Measurements from ENCODE around the gene BBS9. TPM values are rescaled to one million over a fixed set of nuclear protein-coding genes. Genes with fewer than 3 reads are reported as not detected.

BBS9 gene
- total RNA-seq, 1 donor from 2014 or later: 16.2 TPM

- no peak overlapping the region for H3K27ac Mint-ChIP-seq (ENCODE audit: unreplicated experiment)
- H3K9me3 Mint-ChIP-seq: no peaks in the 10 kb centered on the region
- no peaks in the 10 kb centered on the region for H3K27me3 Mint-ChIP-seq (ENCODE audit: low read depth)
- DNase-seq (ENCODE audit: low read depth, low spot score): no peak
- H3K4me3 Mint-ChIP-seq: no peak overlapping the region
- no peaks in the 10 kb centered on the region for H3K4me1 Mint-ChIP-seq
- H3K36me3 Mint-ChIP-seq (ENCODE audit: low read depth): no peaks in the 10 kb centered on the region
- TF ChIP-seq CTCF (conservative IDR thresholded peaks at IDR 0.05): no peak
Observed at GRCh38 chr7:33619264-33619663, 489.9 kb downstream of the BBS9 start.

GRCh38 chr7:33623267-33623666 is 493.9 kb downstream of the BBS9 start:
- Mint-ChIP-seq H3K27ac (ENCODE audit: unreplicated experiment) (no peak overlapping the region), H3K9me3 (no peaks in the 10 kb centered on the region), H3K4me3 (no peak overlapping the region), H3K27me3 (ENCODE audit: low read depth) (no peaks in the 10 kb centered on the region), H3K36me3 (ENCODE audit: low read depth) (no peaks in the 10 kb centered on the region), H3K4me1 (no peaks in the 10 kb centered on the region)
- no peak for DNase-seq (ENCODE audit: low read depth, low spot score)
- no peak for TF ChIP-seq CTCF (conservative IDR thresholded peaks at IDR 0.05)

GRCh38 chr7:33624215-33624614 is 494.9 kb downstream of the BBS9 start:
- no peaks in the 10 kb centered on the region for H3K36me3 Mint-ChIP-seq (ENCODE audit: low read depth)
- no peak for TF ChIP-seq CTCF (conservative IDR thresholded peaks at IDR 0.05)
- no peaks in the 10 kb centered on the region for H3K4me1 Mint-ChIP-seq

GRCh38 chr7:33626869-33627268 is 497.5 kb downstream of the BBS9 start:
- no peak overlapping the region for H3K4me3 Mint-ChIP-seq
- DNase-seq (ENCODE audit: low read depth, low spot score): no peak
- no peaks in the 10 kb centered on the region for H3K9me3 Mint-ChIP-seq
- no peak for TF ChIP-seq CTCF (conservative IDR thresholded peaks at IDR 0.05)
- H3K36me3 Mint-ChIP-seq (ENCODE audit: low read depth): no peaks in the 10 kb centered on the region
- H3K27me3 Mint-ChIP-seq (ENCODE audit: low read depth): no peaks in the 10 kb centered on the region
- no peaks in the 10 kb centered on the region for H3K4me1 Mint-ChIP-seq
- H3K27ac Mint-ChIP-seq (ENCODE audit: unreplicated experiment): no peak overlapping the region

More at GRCh38 chr7:33624215-33624614, 494.9 kb downstream of the BBS9 start:
- Mint-ChIP-seq H3K27me3 (ENCODE audit: low read depth) (no peaks in the 10 kb centered on the region), H3K4me3 (no peak overlapping the region), H3K9me3 (no peaks in the 10 kb centered on the region), H3K27ac (ENCODE audit: unreplicated experiment) (no peak overlapping the region)
- DNase-seq (ENCODE audit: low read depth, low spot score): no peak

- Mint-ChIP-seq H3K4me3 (no peak overlapping the region), H3K4me1 (peaks cover under 1% of the 10 kb centered on the region), H3K27ac (ENCODE audit: unreplicated experiment) (no peak overlapping the region), H3K27me3 (ENCODE audit: low read depth) (no peaks in the 10 kb centered on the region), H3K36me3 (ENCODE audit: low read depth) (no peaks in the 10 kb centered on the region), H3K9me3 (no peaks in the 10 kb centered on the region)
- no peak for DNase-seq (ENCODE audit: low read depth, low spot score)
- no peak for TF ChIP-seq CTCF (conservative IDR thresholded peaks at IDR 0.05)
Observed at GRCh38 chr7:33627741-33628140, 498.4 kb downstream of the BBS9 start.

- H3K27ac Mint-ChIP-seq (ENCODE audit: unreplicated experiment): no peak overlapping the region
- TF ChIP-seq CTCF (conservative IDR thresholded peaks at IDR 0.05): no peak
- no peaks in the 10 kb centered on the region for H3K9me3 Mint-ChIP-seq
- H3K4me1 Mint-ChIP-seq: peaks cover 4% of the 10 kb centered on the region
- no peaks in the 10 kb centered on the region for H3K27me3 Mint-ChIP-seq (ENCODE audit: low read depth)
- H3K4me3 Mint-ChIP-seq: no peak overlapping the region
- H3K36me3 Mint-ChIP-seq (ENCODE audit: low read depth): no peaks in the 10 kb centered on the region
- no peak for DNase-seq (ENCODE audit: low read depth, low spot score)
Observed at GRCh38 chr7:33628894-33629293, 499.5 kb downstream of the BBS9 start.
